Measurements from ENCODE around the gene CHD2.

GRCh38 chr15:92883163-92883875, 16.8 kb upstream of the CHD2 start:
- TF ChIP-seq CTCF (IDR thresholded peaks at IDR 0.05), result no peak
- TF ChIP-seq POLR2AphosphoS5 (IDR thresholded peaks at IDR 0.05; ENCODE audit: insufficient read depth in 1 of 2, low read depth in 1 of 2), result peak; percentile 17 to 48
- no peak for TF ChIP-seq POLR2A (IDR thresholded peaks at IDR 0.05)
